HEK293T (cell line): ENCODE results near the gene MRAS.

Experiments
- FOXA1 ChIP-seq: fragments of 450-650 bp; IDR thresholded peaks from 2 replicates; pipeline ENCODE4 v1.6.1; 2016; ENCODE audit warnings: mild to moderate bottlenecking
- L3MBTL2 ChIP-seq: fragments of 450-650 bp; conservative IDR thresholded peaks from 2 replicates; pipeline ENCODE4 v1.6.1; 2016; ENCODE audit warnings: mild to moderate bottlenecking
- LEF1 ChIP-seq: fragments of 450-650 bp; IDR thresholded peaks from 2 replicates; pipeline ENCODE4 v1.6.1; 2017; ENCODE audit warnings: mild to moderate bottlenecking, borderline replicate concordance
- SP1 ChIP-seq: fragments of 450-650 bp; IDR thresholded peaks from 2 replicates; pipeline ENCODE4 v1.6.1; 2017

DNA sequence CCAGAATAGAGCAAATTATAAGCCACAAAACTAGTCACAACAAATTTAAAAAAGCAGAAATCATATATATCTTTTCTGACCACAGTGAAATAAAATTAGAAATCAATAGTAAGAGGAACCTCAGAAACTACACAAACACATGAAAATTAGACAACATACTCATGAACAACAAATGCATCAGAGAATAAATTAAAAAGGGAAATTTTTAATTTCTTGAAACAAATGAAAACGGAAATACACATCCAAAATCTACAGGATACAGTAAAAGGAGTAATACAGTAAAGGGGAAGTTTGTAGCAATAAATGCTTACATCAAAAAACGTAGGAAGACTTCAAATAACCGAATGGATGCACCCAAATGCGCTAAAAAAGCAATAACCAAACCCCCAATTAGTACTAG lies 37.9 kb upstream of the MRAS start:
- TF ChIP-seq FOXA1 (no peak), LEF1 (no peak), L3MBTL2 (no peak), SP1 (no peak)
